Fibroblast of skin of right biceps (primary cell): Measurements from ENCODE around the gene CLTC.
"Not testable (repeated sequence)": the region's sequence is repeated elsewhere in the genome, so short reads cannot be mapped to it uniquely, and the experiment has no call there.

Source experiments
- DNase-seq: peaks from one replicate; pipeline ENCODE4 v3.0.0-alpha.2; 2013

The CLTC gene

GRCh38 chr17:59619298-59620063, at the start of gene CLTC:
Gene CLTC (plus strand): TSS chr17:59619895. CDS start chr17:59620132, 237 bp downstream.
- DNase-seq: peak; percentile 99

- DNase-seq: peak; percentile 34
Observed at GRCh38 chr17:59572301-59572924, 47.3 kb upstream of the CLTC start.

- DNase-seq: not testable (repeated sequence)
Observed at GRCh38 chr17:59584168-59584567, 35.5 kb upstream of the CLTC start.

GRCh38 chr17:59600169-59600568, 19.5 kb upstream of the CLTC start:
- no peak for DNase-seq

GRCh38 chr17:59601130-59601529, 18.6 kb upstream of the CLTC start:
- no peak for DNase-seq

- DNase-seq: no peak
Observed at GRCh38 chr17:59607061-59607460, 12.6 kb upstream of the CLTC start.

GRCh38 chr17:59607817-59608403, 11.8 kb upstream of the CLTC start:
- DNase-seq: no peak

- DNase-seq: no peak
Observed at GRCh38 chr17:59611503-59611902, 8.2 kb upstream of the CLTC start.

- no peak for DNase-seq
Observed at GRCh38 chr17:59616253-59616920, 3.3 kb upstream of the CLTC start.

- peak; percentile 16 for DNase-seq
Observed at GRCh38 chr17:59617156-59617732, 2.5 kb upstream of the CLTC start.

- DNase-seq: no peak
Observed at GRCh38 chr17:59619035-59619297, 729 bp upstream of the CLTC start.

- DNase-seq: no peak
Observed at GRCh38 chr17:59620064-59620359, 317 bp downstream of the CLTC start.

- DNase-seq: peak; percentile 42
Observed at GRCh38 chr17:59620518-59621259, 994 bp downstream of the CLTC start.

GRCh38 chr17:59621771-59622170, 2.1 kb downstream of the CLTC start:
- no peak for DNase-seq

GRCh38 chr17:59623151-59623550, 3.5 kb downstream of the CLTC start:
- DNase-seq: peak; percentile 22

- DNase-seq: no peak
Observed at GRCh38 chr17:59626756-59627155, 7.1 kb downstream of the CLTC start.

- DNase-seq: no peak
Observed at GRCh38 chr17:59627274-59627673, 7.6 kb downstream of the CLTC start.

- no peak for DNase-seq
Observed at GRCh38 chr17:59627770-59628171, 8.1 kb downstream of the CLTC start.

GRCh38 chr17:59629174-59629573, 9.5 kb downstream of the CLTC start:
- no peak for DNase-seq

GRCh38 chr17:59631276-59631675, 11.6 kb downstream of the CLTC start:
- DNase-seq: no peak

- no peak for DNase-seq
Observed at GRCh38 chr17:59632398-59632797, 12.7 kb downstream of the CLTC start.

- DNase-seq: no peak
Observed at GRCh38 chr17:59633658-59634359, 14.1 kb downstream of the CLTC start.
